B cell (primary cell): ENCODE data around the gene GALNT7. TPM values are rescaled to one million over a fixed set of nuclear protein-coding genes. Genes with fewer than 3 reads are reported as not detected.
A peak's percentile ranks its signal among the peaks of the same experiment; 100 is the strongest.

ENCODE experiments used
- ATAC-seq: fragments of 200-7000 bp; cut with Tn5 transposase; one replicate; pipeline ENCODE4 v1.10.0; 2021; ENCODE audit warnings: low read depth, mild to moderate bottlenecking, moderate number of reproducible peaks, moderate library complexity
- CTCF ChIA-PET: fragments of 350-600 bp; sonication (Branson Sonifier 250); formaldehyde crosslinking; loops from one replicate; lab custom pipeline; 2021; ENCODE audit warnings: antibody characterized with exemption, inconsistent platforms; lab: Charles Lee
- POLR2A ChIA-PET: fragments of 350-600 bp; sonication (Branson Sonifier 250); formaldehyde crosslinking; loops from one replicate; lab custom pipeline; 2021; ENCODE audit warnings: antibody characterized with exemption; lab: Charles Lee
- DNase-seq: peaks from one replicate; pipeline ENCODE4 v3.0.0; 2013
- H2AFZ ChIP-seq: 2 replicates; pipeline ENCODE4 v1.6.1; 2012; ENCODE audit warnings: mild to moderate bottlenecking, low read depth, low read length; ENCODE audit not compliant: insufficient read depth, poor library complexity, severe bottlenecking
- H3K27ac ChIP-seq, 2 donors: 1 replicate in 1 of 2; 2 replicates in 1 of 2; pipeline ENCODE4 v1.5.1; 2012 to 2013; ENCODE audit warnings: low read length in 2 of 2, mild to moderate bottlenecking in 2 of 2, moderate library complexity in 1 of 2
- H3K27me3 ChIP-seq, 4 experiments: fragments of 200-600 bp in 1 of 4; sonication (generic) in 1 of 4; replicated peaks in 1 of 4; 1 replicate in 2 of 4; 2 replicates in 2 of 4; pipeline versions ENCODE4 v1.6.1 to v1.7.0; 2013 to 2016; ENCODE audit warnings: low read length in 3 of 4, mild to moderate bottlenecking in 2 of 4, mixed read lengths in 1 of 4, moderate library complexity in 1 of 4; ENCODE audit not compliant: insufficient read depth in 4 of 4, control insufficient read depth in 3 of 4; ENCODE audit errors: control extremely low read depth in 1 of 4
- H3K36me3 ChIP-seq, 2 experiments: replicated peaks in 1 of 2; 1 replicate in 1 of 2; 2 replicates in 1 of 2; pipeline versions ENCODE4 v1.6.1 to v1.7.1; 2013; ENCODE audit warnings: low read length in 1 of 2; ENCODE audit not compliant: insufficient read depth in 2 of 2, control insufficient read depth in 1 of 2; ENCODE audit errors: control extremely low read depth in 1 of 2, extremely low read depth in 1 of 2
- H3K4me1 ChIP-seq, 2 donors: fragments of 200-600 bp in 1 of 2; sonication (generic) in 1 of 2; 1 replicate in 1 of 2; 2 replicates in 1 of 2; pipeline versions ENCODE4 v1.5.1 to v1.6.1; 2013 to 2017; ENCODE audit warnings: low read length in 2 of 2; ENCODE audit not compliant: control insufficient read depth in 2 of 2, insufficient read depth in 2 of 2
- H3K4me2 ChIP-seq: replicated peaks from 2 replicates; pipeline ENCODE3; 2012; ENCODE audit warnings: mild to moderate bottlenecking, low read depth, low read length; ENCODE audit not compliant: poor library complexity, severe bottlenecking
- H3K4me3 ChIP-seq, 5 experiments: fragments of 200-600 bp in 1 of 5; sonication (generic) in 1 of 5; 1 replicate in 3 of 5; 2 replicates in 2 of 5; pipeline versions ENCODE4 v1.5.1 to v1.7.0; 2011 to 2016; ENCODE audit warnings: low read length in 4 of 5, mild to moderate bottlenecking in 4 of 5, low read depth in 2 of 5, control low read depth in 1 of 5, moderate library complexity in 1 of 5; ENCODE audit not compliant: insufficient read depth in 1 of 5; ENCODE audit errors: control extremely low read depth in 1 of 5, extremely low read depth in 1 of 5
- H3K79me2 ChIP-seq: fragments of 200-600 bp; sonication (generic); one replicate; pipeline ENCODE4 v1.6.0; 2016; ENCODE audit warnings: low read length; ENCODE audit not compliant: control insufficient read depth, insufficient read depth
- H3K9ac ChIP-seq: fragments of 200-600 bp; sonication (generic); 2 replicates; pipeline ENCODE4 v1.6.1; 2017; ENCODE audit warnings: mild to moderate bottlenecking, low read length, moderate library complexity
- H3K9me3 ChIP-seq, 3 donors: one replicate each; pipeline versions ENCODE4 v1.6.1 to v1.7.1; 2013; ENCODE audit warnings: low read length in 2 of 3; ENCODE audit not compliant: control insufficient read depth in 2 of 3, insufficient read depth in 1 of 3; ENCODE audit errors: control extremely low read depth in 1 of 3
- H4K20me1 ChIP-seq: 2 replicates; pipeline ENCODE4 v1.6.0; 2012; ENCODE audit warnings: mild to moderate bottlenecking, low read length; ENCODE audit not compliant: insufficient read depth, control insufficient read depth, poor library complexity, severe bottlenecking
- H3K27ac Mint-ChIP-seq: one replicate; pipeline ENCODE4 v1.8.0; 2021; ENCODE audit warnings: mixed read lengths
- H3K27me3 Mint-ChIP-seq: one replicate; pipeline ENCODE4 v1.8.0; 2021; ENCODE audit warnings: mixed read lengths
- H3K4me1 Mint-ChIP-seq: one replicate; pipeline ENCODE4 v1.8.0; 2021; ENCODE audit warnings: mixed read lengths
- H3K4me3 Mint-ChIP-seq: one replicate; pipeline ENCODE4 v1.8.0; 2021; ENCODE audit warnings: mixed read lengths
- H3K9me3 Mint-ChIP-seq: one replicate; pipeline ENCODE4 v1.8.0; 2022; ENCODE audit warnings: mixed read lengths; ENCODE audit not compliant: insufficient read depth
- CTCF ChIP-seq: fragments of 200-600 bp; IDR thresholded peaks from one replicate; pipeline ENCODE4 v1.8.0; 2022; ENCODE audit warnings: antibody characterized with exemption, mild to moderate bottlenecking
- EZH2 ChIP-seq: IDR thresholded peaks from 2 replicates; pipeline ENCODE4 v1.6.1; 2012; ENCODE audit warnings: borderline replicate concordance, low read depth, mild to moderate bottlenecking, moderate library complexity, low read length; ENCODE audit not compliant: insufficient read depth, poor library complexity, severe bottlenecking
- WGBS: methylation state at CpG from one replicate; pipeline ENCODE4 v1.1.5; 2013; ENCODE audit warnings: missing lambda C conversion rate; ENCODE audit not compliant: insufficient coverage; 5-methylcytosine and 5-hydroxymethylcytosine counted together
- intact Hi-C: fragments of 100-400 bp; cut with micrococcal nuclease; formaldehyde crosslinking; loops from one replicate; pipeline ENCODE4 v1.10.0; 2022
- polyA plus RNA-seq: library from polyadenylated mRNA; depleted of rRNA; stranded (reverse); fragments of >200 nt; gene quantifications from 2 replicates; pipeline ENCODE4 v1.2.3, GENCODE V29; 2012
- total RNA-seq, 2 donors: library from RNA; stranded (reverse); fragments of 120-200 nt in 1 of 2; gene quantifications; 1 replicate in 1 of 2; 2 replicates in 1 of 2; pipeline versions ENCODE4 v1.2.3 to v1.2.4, GENCODE V29; 2013 to 2022

Gene GALNT7
- total and polyA plus RNA-seq, 2 donors (not counting 1 experiment from before 2014, with no cell fraction given) = 5.8 to 23.7 TPM

DNA sequence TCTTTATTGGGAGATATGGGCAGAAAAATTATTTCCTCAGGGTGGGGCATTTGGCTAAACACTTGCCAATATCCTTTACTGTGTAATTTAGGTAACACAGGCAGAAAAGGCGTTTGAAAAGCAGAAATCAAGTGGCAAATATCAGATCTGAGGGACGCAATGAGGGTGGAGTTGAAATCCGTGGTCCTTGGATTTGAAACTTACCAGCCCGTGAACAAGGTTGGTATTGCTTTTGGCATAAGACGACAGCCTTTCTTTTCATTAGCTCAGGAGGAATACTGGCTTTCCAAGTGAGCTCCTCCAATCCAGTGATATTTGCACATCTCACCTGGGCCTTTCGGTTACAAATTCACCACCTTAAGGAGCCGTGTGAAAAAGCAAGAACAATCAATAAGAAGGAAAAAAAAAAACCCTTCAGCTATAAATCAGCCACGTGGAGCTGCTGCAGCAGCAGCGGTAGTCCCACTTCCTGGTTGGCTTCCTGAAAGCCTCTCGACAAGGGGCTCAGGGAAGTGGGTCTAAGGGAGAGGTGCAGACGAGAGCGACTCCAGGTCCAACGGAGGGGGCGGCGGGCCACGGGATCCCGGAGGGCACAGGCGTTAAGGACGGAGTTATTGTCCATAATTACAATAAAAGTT is 734 bp upstream of the GALNT7 start:
- POLR2A ChIA-PET = interaction anchor here (0.6 to 0.8 kb wide), 2 partner anchors 202 to 217 kb away, joined by 4 to 7 read pairs; partner anchors contain the start of gene SAP30
- Histone ChIP-seq H3K79me2 (peaks cover 35% of the 10 kb centered on the region), H3K36me3 (no peaks in the 10 kb centered on the region), H3K27ac (peak overlapping the region; percentile 45 to 73), H3K4me3 (peak overlapping the region; percentile 71 to 93 (median 74)), H4K20me1 (peaks cover 12% of the 10 kb centered on the region), H3K4me1 (peaks cover 24 to 31% of the 10 kb centered on the region in 2 donors), H3K4me2 (peak overlapping the region; percentile 98), H2AFZ (peak overlapping the region; percentile 95), H3K27me3 (no peaks in the 10 kb centered on the region), H3K9ac (peak overlapping the region; percentile 76), H3K9me3 (no peaks in the 10 kb centered on the region)
- peak overlapping the region; percentile 95 for H3K27ac Mint-ChIP-seq
- TF ChIP-seq EZH2 = no peak
- TF ChIP-seq CTCF = no peak
- DNase-seq = no peak
- no peaks in the 10 kb centered on the region for H3K27me3 Mint-ChIP-seq
- CTCF ChIA-PET = interaction anchor here (0.9 kb wide), 2 partner anchors 25 to 88 kb away, joined by 3 read pairs; no protein-coding TSS in a partner anchor
- intact Hi-C loops = loop anchor here (2.0 kb wide), 1 partner anchor 1115 kb away; the partner anchor contains the start of genes CEP44 and FBXO8
- no peaks in the 10 kb centered on the region for H3K9me3 Mint-ChIP-seq
- peaks cover 36% of the 10 kb centered on the region for H3K4me1 Mint-ChIP-seq
- peak overlapping the region; percentile 97 for H3K4me3 Mint-ChIP-seq
- under 1% methylated on average over 13 of the region's 19 CpGs for WGBS
- ATAC-seq = no peak

GRCh38 chr4:173169178-173169427 is 492 bp downstream of the GALNT7 start:
- H3K9me3 Mint-ChIP-seq = no peaks in the 10 kb centered on the region
- DNase-seq (no peak), ATAC-seq (no peak)
- peaks cover 18% of the 10 kb centered on the region for H4K20me1 ChIP-seq
- peak overlapping the region; percentile 76 for H3K9ac ChIP-seq
- no peaks in the 10 kb centered on the region for H3K27me3 ChIP-seq
- no peak overlapping the region for H3K27ac Mint-ChIP-seq
- H3K4me3 Mint-ChIP-seq = no peak overlapping the region
- peaks cover 47% of the 10 kb centered on the region for H3K79me2 ChIP-seq
- no peaks in the 10 kb centered on the region for H3K27me3 Mint-ChIP-seq
- H3K4me2 ChIP-seq = peak overlapping the region; percentile 98
- ChIA-PET CTCF (interaction anchor here (1.2 to 1.8 kb wide), 2 partner anchors 155 to 201 kb away, joined by 4 read pairs; no protein-coding TSS in a partner anchor), POLR2A (interaction anchor here (0.8 to 1.4 kb wide), 2 partner anchors 165 to 201 kb away, joined by 3 to 7 read pairs; partner anchors contain the start of genes HMGB2 and SAP30)
- TF ChIP-seq EZH2 = no peak
- TF ChIP-seq CTCF = no peak
- H3K36me3 ChIP-seq = no peaks in the 10 kb centered on the region
- peak overlapping the region; percentile 14 to 93 (median 71) for H3K4me3 ChIP-seq
- peak overlapping the region; percentile 95 for H2AFZ ChIP-seq
- intact Hi-C loops = loop anchor here (1.0 to 2.0 kb wide), 3 partner anchors 165 to 1114 kb away; partner anchors contain the start of genes CEP44, FBXO8 and HMGB2
- peaks cover 45% of the 10 kb centered on the region for H3K4me1 Mint-ChIP-seq
- H3K9me3 ChIP-seq = no peaks in the 10 kb centered on the region
- H3K27ac ChIP-seq = peak overlapping the region; percentile 50 to 85
- WGBS = under 1% methylated on average over 41 of the region's 41 CpGs
- peaks cover 31 to 39% of the 10 kb centered on the region in 2 donors for H3K4me1 ChIP-seq
